Keratinocyte (primary cell): ENCODE measurements around the gene SLC13A3. TPM values are rescaled to one million over a fixed set of nuclear protein-coding genes. Genes with fewer than 3 reads are reported as not detected.

Experiments
- DNase-seq: peaks from one replicate; pipeline ENCODE4 v3.0.0-alpha.2; 2011; ENCODE audit warnings: low read depth, missing footprints, low spot score
- FAIRE-seq: peaks from 2 replicates; lab custom pipeline; 2011; peaks lifted over from hg19 to GRCh38; lab: Jason Lieb, UNC
- H2AFZ ChIP-seq: 2 replicates; pipeline ENCODE4 v1.6.0; 2012; ENCODE audit warnings: low read length, control low read depth, inconsistent platforms; ENCODE audit not compliant: control insufficient read depth
- H3K27ac ChIP-seq: 2 replicates; pipeline ENCODE4 v1.5.1; 2011; ENCODE audit warnings: low read length; ENCODE audit not compliant: control insufficient read depth, insufficient read depth
- H3K27me3 ChIP-seq: 3 replicates; pipeline ENCODE4 v1.6.0; 2011; ENCODE audit warnings: low read length; ENCODE audit not compliant: control insufficient read depth, insufficient read depth; ENCODE audit errors: extremely low read depth
- H3K36me3 ChIP-seq, 2 experiments: 2 replicates in 1 of 2; 3 replicates in 1 of 2; pipeline ENCODE4 v1.5.1; 2011; ENCODE audit warnings: low read length in 2 of 2, mild to moderate bottlenecking in 1 of 2; ENCODE audit not compliant: control insufficient read depth in 2 of 2, insufficient read depth in 2 of 2; ENCODE audit errors: extremely low read depth in 1 of 2
- H3K4me1 ChIP-seq: 3 replicates; pipeline ENCODE4 v1.5.1; 2011; ENCODE audit warnings: low read length; ENCODE audit not compliant: control insufficient read depth, insufficient read depth; ENCODE audit errors: extremely low read depth
- H3K4me2 ChIP-seq: 3 replicates; pipeline ENCODE4 v1.6.0; 2011; ENCODE audit warnings: low read depth, low read length; ENCODE audit not compliant: control insufficient read depth, insufficient read depth; ENCODE audit errors: extremely low read depth
- H3K4me3 ChIP-seq, 3 experiments: fragments of 200-600 bp in 1 of 3; sonication (generic) in 1 of 3; 2 replicates in 2 of 3; 3 replicates in 1 of 3; pipeline ENCODE4 v1.5.1; 2011 to 2016; ENCODE audit warnings: low read length in 3 of 3, mild to moderate bottlenecking in 3 of 3, control low read depth in 2 of 3, inconsistent platforms in 1 of 3, low read depth in 1 of 3, mixed read lengths in 1 of 3, mixed run types in 1 of 3, moderate library complexity in 1 of 3; ENCODE audit not compliant: control insufficient read depth in 2 of 3, insufficient read depth in 2 of 3; ENCODE audit errors: extremely low read depth in 1 of 3
- H3K79me2 ChIP-seq: 2 replicates; pipeline ENCODE4 v1.6.0; 2012; ENCODE audit warnings: low read length; ENCODE audit not compliant: control insufficient read depth, insufficient read depth
- H3K9ac ChIP-seq: 3 replicates; pipeline ENCODE4 v1.6.0; 2011; ENCODE audit warnings: low read length; ENCODE audit not compliant: control insufficient read depth, insufficient read depth; ENCODE audit errors: extremely low read depth
- H3K9me1 ChIP-seq: 3 replicates; pipeline ENCODE4 v1.6.0; 2011; ENCODE audit warnings: low read length; ENCODE audit not compliant: control insufficient read depth, insufficient read depth; ENCODE audit errors: extremely low read depth
- H3K9me3 ChIP-seq: 2 replicates; pipeline ENCODE4 v1.5.1; 2012; ENCODE audit warnings: low read depth, low read length; ENCODE audit not compliant: control insufficient read depth
- H4K20me1 ChIP-seq: 3 replicates; pipeline ENCODE4 v1.6.0; 2011; ENCODE audit warnings: low read length; ENCODE audit not compliant: control insufficient read depth, insufficient read depth; ENCODE audit errors: extremely low read depth
- EZH2 ChIP-seq: IDR thresholded peaks from one replicate; pipeline ENCODE4 v1.6.1; 2012; ENCODE audit warnings: inconsistent platforms, mild to moderate bottlenecking, low read length, moderate library complexity
- dilution Hi-C: fragments of 300-500 bp; cut with MboI; formaldehyde crosslinking; loops from one replicate; pipeline ENCODE4 v1.7.0; 2020; ENCODE audit warnings: low sequenced_read_pairs; ENCODE audit not compliant: extremely low pct_ligation_motif_present
- polyA plus RNA-seq, 5 experiments: library from polyadenylated mRNA; depleted of rRNA in 3 of 5; stranded (reverse) in 3 of 5; stranded (forward) in 1 of 5; unstranded in 1 of 5; fragments of >200 nt; gene quantifications; 1 replicate in 1 of 5; 2 replicates in 3 of 5; 3 replicates in 1 of 5; pipeline versions ENCODE4 v1.2.1 to v1.2.3, GENCODE V29; 2011 to 2012; ENCODE audit warnings: missing spikeins in 2 of 5, low read depth in 1 of 5, low replicate concordance in 1 of 5
- TF ChIP-seq, protein P1 (sequence below), 3 experiments: IDR thresholded peaks in 1 of 3; conservative IDR thresholded peaks in 1 of 3; optimal IDR thresholded peaks in 1 of 3; 2 replicates in 2 of 3; 3 replicates in 1 of 3; pipeline versions ENCODE3 to v1.5.1; 2011; ENCODE audit warnings: low read length in 3 of 3, mild to moderate bottlenecking in 3 of 3, moderate library complexity in 2 of 3, control low read depth in 1 of 3, inconsistent platforms in 1 of 3; ENCODE audit not compliant: insufficient read depth in 2 of 3; ENCODE audit errors: extremely low read depth in 1 of 3

Gene SLC13A3
- polyA plus RNA-seq, 1 donor (not counting 4 experiments of a cell fraction or from before 2014, with no cell fraction given), result 4.5 TPM

DNA sequence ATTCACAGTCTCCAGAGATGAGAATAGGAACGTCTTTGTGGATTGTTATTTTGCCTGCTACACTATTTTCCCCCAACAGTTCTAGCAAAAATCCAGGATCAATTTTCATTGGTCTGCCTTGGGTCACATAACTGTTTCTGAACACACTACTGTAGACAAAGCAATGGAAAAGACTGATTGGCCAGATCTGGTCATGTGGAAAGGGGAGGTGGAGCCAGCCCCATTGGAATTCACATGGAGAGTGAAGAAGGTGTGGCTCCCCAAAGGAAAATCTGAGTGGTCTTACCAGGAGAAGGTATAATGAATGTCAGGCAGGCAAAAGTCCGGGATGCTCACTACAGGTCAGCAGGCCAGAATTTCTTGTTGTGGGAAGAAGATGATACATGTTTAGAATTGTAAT lies 47.5 kb upstream of the SLC13A3 start:
- H3K9ac ChIP-seq, result no peak overlapping the region
- no peaks in the 10 kb centered on the region for H3K79me2 ChIP-seq
- H3K9me1 ChIP-seq, result no peaks in the 10 kb centered on the region
- H3K4me3 ChIP-seq, result no peak overlapping the region
- no peak overlapping the region for H3K27ac ChIP-seq
- DNase-seq (no peak), FAIRE-seq (no peak)
- H2AFZ ChIP-seq, result no peak overlapping the region
- no peaks in the 10 kb centered on the region for H3K9me3 ChIP-seq
- H3K4me1 ChIP-seq, result no peaks in the 10 kb centered on the region
- H4K20me1 ChIP-seq, result no peaks in the 10 kb centered on the region
- no peak overlapping the region for H3K4me2 ChIP-seq
- dilution Hi-C loops, result no loop called here
- no peaks in the 10 kb centered on the region for H3K36me3 ChIP-seq
- no peaks in the 10 kb centered on the region for H3K27me3 ChIP-seq
- TF ChIP-seq EZH2, result no peak
- TF ChIP-seq, protein P1, sequence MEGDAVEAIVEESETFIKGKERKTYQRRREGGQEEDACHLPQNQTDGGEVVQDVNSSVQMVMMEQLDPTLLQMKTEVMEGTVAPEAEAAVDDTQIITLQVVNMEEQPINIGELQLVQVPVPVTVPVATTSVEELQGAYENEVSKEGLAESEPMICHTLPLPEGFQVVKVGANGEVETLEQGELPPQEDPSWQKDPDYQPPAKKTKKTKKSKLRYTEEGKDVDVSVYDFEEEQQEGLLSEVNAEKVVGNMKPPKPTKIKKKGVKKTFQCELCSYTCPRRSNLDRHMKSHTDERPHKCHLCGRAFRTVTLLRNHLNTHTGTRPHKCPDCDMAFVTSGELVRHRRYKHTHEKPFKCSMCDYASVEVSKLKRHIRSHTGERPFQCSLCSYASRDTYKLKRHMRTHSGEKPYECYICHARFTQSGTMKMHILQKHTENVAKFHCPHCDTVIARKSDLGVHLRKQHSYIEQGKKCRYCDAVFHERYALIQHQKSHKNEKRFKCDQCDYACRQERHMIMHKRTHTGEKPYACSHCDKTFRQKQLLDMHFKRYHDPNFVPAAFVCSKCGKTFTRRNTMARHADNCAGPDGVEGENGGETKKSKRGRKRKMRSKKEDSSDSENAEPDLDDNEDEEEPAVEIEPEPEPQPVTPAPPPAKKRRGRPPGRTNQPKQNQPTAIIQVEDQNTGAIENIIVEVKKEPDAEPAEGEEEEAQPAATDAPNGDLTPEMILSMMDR (optimal IDR thresholded peaks at IDR 0.05 in 1 of 3, IDR thresholded peaks at IDR 0.05 in 1 of 3, conservative IDR thresholded peaks at IDR 0.05 in 1 of 3; ENCODE audit: extremely low read depth in 1 of 3, insufficient read depth in 2 of 3, low read length in 3 of 3), result no peak

DNA sequence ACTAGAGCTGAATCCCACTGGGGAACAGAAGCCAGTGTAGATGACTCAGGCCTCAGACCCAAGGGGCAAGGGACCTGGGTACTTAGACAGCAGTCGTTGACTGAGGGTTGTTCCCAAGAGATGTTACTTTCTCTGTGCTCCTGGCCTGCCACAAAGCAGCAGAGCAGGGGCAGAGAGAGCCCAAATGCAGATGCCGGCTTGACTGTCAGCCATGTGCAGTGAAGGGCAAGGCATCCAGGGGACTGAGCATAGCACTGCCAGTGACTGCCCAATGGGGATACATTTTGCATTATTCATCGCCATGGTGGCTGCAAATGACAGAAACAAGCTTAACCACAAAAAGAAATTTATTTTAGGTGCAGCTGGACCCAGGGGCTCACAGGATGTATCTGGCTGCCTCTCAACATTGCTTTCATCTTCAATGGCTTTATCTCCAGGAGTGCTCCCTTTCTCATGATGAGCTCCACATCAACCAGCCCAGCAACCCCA lies 45.6 kb upstream of the SLC13A3 start:
- H3K36me3 ChIP-seq, result no peaks in the 10 kb centered on the region
- H3K27ac ChIP-seq, result no peak overlapping the region
- no peaks in the 10 kb centered on the region for H3K4me1 ChIP-seq
- dilution Hi-C loops, result no loop called here
- TF ChIP-seq EZH2, result no peak
- TF ChIP-seq, protein P1 (optimal IDR thresholded peaks at IDR 0.05 in 1 of 3, IDR thresholded peaks at IDR 0.05 in 1 of 3, conservative IDR thresholded peaks at IDR 0.05 in 1 of 3; ENCODE audit: extremely low read depth in 1 of 3, insufficient read depth in 2 of 3, low read length in 3 of 3), result no peak
- no peaks in the 10 kb centered on the region for H3K9me1 ChIP-seq
- no peak overlapping the region for H2AFZ ChIP-seq
- H3K9me3 ChIP-seq, result no peaks in the 10 kb centered on the region
- no peak for FAIRE-seq
- H3K4me2 ChIP-seq, result no peak overlapping the region
- no peak for DNase-seq
- H4K20me1 ChIP-seq, result no peaks in the 10 kb centered on the region
- H3K4me3 ChIP-seq, result no peak overlapping the region
- H3K27me3 ChIP-seq, result no peaks in the 10 kb centered on the region
- no peaks in the 10 kb centered on the region for H3K79me2 ChIP-seq
- no peak overlapping the region for H3K9ac ChIP-seq
